Stomach smooth muscle (tissue), 2 donors: ENCODE results near the gene CTCFL.

Source experiments
- H3K27ac ChIP-seq: one replicate; pipeline ENCODE4 v1.7.0; 2013; ENCODE audit warnings: mild to moderate bottlenecking, low read length, inconsistent platforms
- H3K27me3 ChIP-seq, 2 donors: one replicate each; pipeline ENCODE4 v1.7.0; 2013; ENCODE audit warnings: low read length in 2 of 2; ENCODE audit not compliant: insufficient read depth in 2 of 2, control insufficient read depth in 1 of 2
- H3K36me3 ChIP-seq, 2 donors: one replicate each; pipeline ENCODE4 v1.7.0; 2013; ENCODE audit warnings: low read length in 2 of 2; ENCODE audit not compliant: control insufficient read depth in 2 of 2, insufficient read depth in 2 of 2
- H3K4me1 ChIP-seq: one replicate; pipeline ENCODE4 v1.7.0; 2013; ENCODE audit warnings: low read length; ENCODE audit not compliant: control insufficient read depth, insufficient read depth
- H3K4me3 ChIP-seq, 2 donors: one replicate each; pipeline ENCODE4 v1.7.0; 2013; ENCODE audit warnings: low read length in 2 of 2
- H3K9ac ChIP-seq, 2 donors: one replicate each; pipeline ENCODE4 v1.7.0; 2013; ENCODE audit warnings: low read length in 2 of 2, mild to moderate bottlenecking in 1 of 2
- H3K9me3 ChIP-seq, 2 donors: one replicate each; pipeline ENCODE4 v1.7.0; 2013; ENCODE audit warnings: low read length in 2 of 2; ENCODE audit not compliant: control insufficient read depth in 2 of 2
- donor health status: healthy.
- donor health status: Pancreatic carcinoma.

Gene CTCFL

DNA sequence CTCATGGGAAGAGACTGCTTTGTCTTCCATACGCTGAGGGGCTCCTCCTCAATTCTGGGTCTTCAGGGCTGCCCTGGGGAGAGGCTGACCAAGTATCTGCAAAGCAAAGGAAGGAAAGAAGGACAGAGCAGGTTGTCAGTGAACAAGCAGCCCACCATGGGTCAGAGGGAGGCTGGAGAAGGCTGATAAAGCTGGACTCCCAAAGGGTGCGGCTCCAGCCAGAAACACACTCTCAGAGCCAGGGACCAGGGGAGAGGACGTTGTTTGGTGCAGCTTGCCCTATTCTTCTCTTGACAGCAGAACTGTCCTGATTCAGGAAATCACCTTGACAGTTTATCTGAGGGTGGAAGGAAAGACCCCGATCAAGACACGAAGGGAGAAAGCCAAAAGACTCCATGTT lies 10.4 kb upstream of the CTCFL start:
- H3K9ac ChIP-seq: no peak overlapping the region
- no peak overlapping the region for H3K27ac ChIP-seq
- no peaks in the 10 kb centered on the region for H3K27me3 ChIP-seq
- H3K4me1 ChIP-seq: no peaks in the 10 kb centered on the region
- H3K9me3 ChIP-seq: peaks cover 6 to 21% of the 10 kb centered on the region in 2 donors
- H3K4me3 ChIP-seq: no peak overlapping the region
- H3K36me3 ChIP-seq: no peaks in the 10 kb centered on the region

DNA sequence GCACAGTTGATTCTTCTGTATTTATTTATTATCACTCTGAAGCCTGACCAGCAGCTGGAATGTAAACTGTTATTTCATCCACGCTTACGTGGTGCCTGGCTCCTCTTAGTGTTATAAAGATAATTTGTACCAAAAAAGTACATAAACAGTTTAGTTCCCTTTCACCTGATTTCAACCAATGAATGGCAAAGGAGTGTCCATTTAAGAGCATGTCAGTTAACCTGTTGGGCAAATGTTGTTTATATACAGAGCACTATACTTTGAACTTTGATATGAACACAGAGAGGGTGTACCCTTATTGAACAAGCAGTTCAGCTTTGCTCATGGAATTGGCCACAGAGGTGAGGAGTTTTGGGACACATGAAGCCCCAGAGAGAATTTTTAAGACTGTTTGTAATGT lies 7.2 kb upstream of the CTCFL start:
- Histone ChIP-seq H3K4me1 (no peaks in the 10 kb centered on the region), H3K9me3 (peaks cover 2 to 14% of the 10 kb centered on the region in 2 donors), H3K27ac (no peak overlapping the region), H3K36me3 (no peaks in the 10 kb centered on the region), H3K4me3 (no peak overlapping the region), H3K27me3 (no peaks in the 10 kb centered on the region), H3K9ac (no peak overlapping the region)

DNA sequence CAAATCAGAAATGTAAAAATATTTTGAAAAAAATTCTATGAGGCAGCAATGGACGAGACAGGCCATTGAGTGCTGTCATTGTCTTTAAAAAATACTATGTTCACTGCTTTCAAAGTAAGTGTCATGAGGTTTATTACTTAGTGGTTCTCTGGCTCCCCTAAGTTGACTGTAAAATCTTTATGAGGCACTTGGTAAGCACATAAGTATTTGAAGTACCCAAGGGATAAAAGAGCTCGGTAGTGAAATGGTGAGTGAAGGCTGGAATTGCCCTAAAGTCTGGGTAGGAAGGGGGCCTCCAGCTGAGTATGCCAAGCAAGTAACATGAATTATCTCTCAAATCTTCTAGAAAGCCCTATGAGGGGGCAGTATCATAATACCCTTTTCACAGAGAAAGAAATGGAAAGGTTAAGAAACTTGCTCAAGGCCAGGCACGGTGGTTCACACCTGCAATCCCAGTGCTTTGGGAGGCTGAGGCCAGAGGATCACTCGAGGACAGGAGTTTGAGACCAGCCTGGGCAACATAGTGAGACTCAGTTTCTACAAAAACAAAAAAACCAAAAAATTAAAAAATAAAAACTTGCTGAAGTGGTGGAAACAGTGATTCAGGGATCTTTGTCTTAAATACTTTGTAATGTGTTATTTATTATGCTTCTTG lies 5.5 kb upstream of the CTCFL start:
- peaks cover 0 to 4% of the 10 kb centered on the region in 2 donors for H3K9me3 ChIP-seq
- no peak overlapping the region for H3K27ac ChIP-seq
- no peaks in the 10 kb centered on the region for H3K27me3 ChIP-seq
- H3K9ac ChIP-seq: no peak overlapping the region
- no peaks in the 10 kb centered on the region for H3K4me1 ChIP-seq
- no peak overlapping the region for H3K4me3 ChIP-seq
- no peaks in the 10 kb centered on the region for H3K36me3 ChIP-seq

DNA sequence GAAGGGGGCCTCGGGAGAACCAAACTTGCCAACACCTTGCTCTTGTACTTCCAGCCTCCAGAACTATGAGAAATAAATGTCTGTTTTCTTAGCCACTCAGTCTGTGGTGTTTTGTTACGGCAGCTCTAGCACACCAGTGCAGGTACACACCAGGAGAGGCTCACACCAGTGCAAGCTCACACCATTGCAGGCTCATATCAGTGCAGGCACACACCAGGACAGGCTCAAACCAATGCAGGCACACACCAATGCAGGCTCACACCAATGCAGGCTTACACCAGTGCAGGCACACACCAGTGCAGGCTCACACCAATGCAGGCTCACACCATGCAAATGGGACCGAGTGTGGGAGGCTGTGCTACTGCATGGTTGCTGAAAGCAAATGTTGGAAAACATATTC lies 4.9 kb upstream of the CTCFL start:
- Histone ChIP-seq H3K27ac (no peak overlapping the region), H3K9ac (no peak overlapping the region), H3K9me3 (peaks cover 0 to 4% of the 10 kb centered on the region in 2 donors), H3K4me1 (no peaks in the 10 kb centered on the region), H3K4me3 (no peak overlapping the region), H3K27me3 (no peaks in the 10 kb centered on the region), H3K36me3 (no peaks in the 10 kb centered on the region)

DNA sequence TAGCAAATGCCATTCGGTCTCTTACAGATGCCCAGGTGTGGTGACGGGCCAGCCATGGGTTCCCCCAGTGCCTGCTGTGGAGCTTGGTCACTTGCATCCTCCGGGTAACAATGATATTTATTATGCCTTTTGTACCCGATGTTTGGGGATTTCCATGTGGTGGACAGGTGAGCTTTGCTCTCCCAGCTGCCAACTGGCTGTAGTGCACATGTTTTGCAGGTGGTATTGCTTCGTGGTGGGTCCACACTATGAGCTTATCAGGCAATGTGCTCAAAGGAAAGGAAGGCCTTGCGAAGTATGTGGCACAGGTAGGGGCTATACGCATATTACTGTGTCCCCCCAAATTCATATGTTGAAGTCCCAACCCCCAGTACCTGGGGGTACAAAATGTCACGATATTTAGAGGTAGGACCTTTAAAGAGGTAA lies 4.2 kb upstream of the CTCFL start:
- Histone ChIP-seq H3K4me3 (no peak overlapping the region), H3K9me3 (peaks cover 0 to 4% of the 10 kb centered on the region in 2 donors), H3K4me1 (no peaks in the 10 kb centered on the region), H3K27ac (no peak overlapping the region), H3K27me3 (no peaks in the 10 kb centered on the region), H3K9ac (no peak overlapping the region), H3K36me3 (no peaks in the 10 kb centered on the region)

DNA sequence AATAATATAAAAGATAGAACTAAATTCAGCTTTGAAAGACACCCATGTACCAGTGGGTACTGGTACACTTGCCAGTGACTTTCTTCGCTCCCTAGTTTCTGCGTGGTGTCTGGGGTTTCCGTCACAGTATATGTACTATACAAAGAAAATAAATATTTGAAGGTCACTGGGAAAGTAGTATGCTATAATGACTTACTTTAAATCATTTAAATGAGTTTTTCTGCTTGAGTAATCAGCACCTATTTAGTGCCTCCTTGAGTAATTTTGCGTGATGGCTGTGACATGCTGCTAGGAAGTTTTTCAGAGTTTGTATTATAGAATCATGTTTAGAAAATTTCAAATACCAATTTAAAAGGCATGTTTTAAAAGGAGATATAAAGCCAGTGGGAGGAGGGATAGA lies 3.2 kb upstream of the CTCFL start:
- H3K4me3 ChIP-seq: no peak overlapping the region
- H3K4me1 ChIP-seq: no peaks in the 10 kb centered on the region
- no peak overlapping the region for H3K27ac ChIP-seq
- no peaks in the 10 kb centered on the region for H3K27me3 ChIP-seq
- peaks cover 0 to under 1% of the 10 kb centered on the region in 2 donors for H3K9me3 ChIP-seq
- H3K36me3 ChIP-seq: no peaks in the 10 kb centered on the region
- H3K9ac ChIP-seq: no peak overlapping the region

DNA sequence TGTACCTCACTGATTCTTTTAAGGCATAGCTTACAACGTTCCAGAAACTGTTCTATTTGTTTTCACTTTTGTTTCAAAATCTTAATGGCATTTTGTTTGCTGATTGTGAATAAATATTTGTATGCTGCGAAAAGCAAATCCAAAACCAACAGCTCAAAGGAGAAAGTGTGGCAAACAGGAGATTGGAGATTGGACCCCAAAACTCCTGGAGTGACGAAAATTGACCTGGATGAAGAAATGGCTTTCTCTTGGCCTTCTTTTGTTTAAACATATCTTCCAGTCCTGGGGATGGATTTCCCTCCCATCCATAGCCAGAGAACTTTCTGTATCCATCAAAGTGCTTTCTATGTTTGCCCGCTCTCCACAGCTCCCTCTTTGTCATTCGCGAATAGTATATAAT lies 2.8 kb upstream of the CTCFL start:
- H3K27me3 ChIP-seq: no peaks in the 10 kb centered on the region
- no peak overlapping the region for H3K9ac ChIP-seq
- H3K4me1 ChIP-seq: no peaks in the 10 kb centered on the region
- no peaks in the 10 kb centered on the region for H3K36me3 ChIP-seq
- H3K27ac ChIP-seq: no peak overlapping the region
- H3K9me3 ChIP-seq: no peaks in the 10 kb centered on the region
- no peak overlapping the region for H3K4me3 ChIP-seq

DNA sequence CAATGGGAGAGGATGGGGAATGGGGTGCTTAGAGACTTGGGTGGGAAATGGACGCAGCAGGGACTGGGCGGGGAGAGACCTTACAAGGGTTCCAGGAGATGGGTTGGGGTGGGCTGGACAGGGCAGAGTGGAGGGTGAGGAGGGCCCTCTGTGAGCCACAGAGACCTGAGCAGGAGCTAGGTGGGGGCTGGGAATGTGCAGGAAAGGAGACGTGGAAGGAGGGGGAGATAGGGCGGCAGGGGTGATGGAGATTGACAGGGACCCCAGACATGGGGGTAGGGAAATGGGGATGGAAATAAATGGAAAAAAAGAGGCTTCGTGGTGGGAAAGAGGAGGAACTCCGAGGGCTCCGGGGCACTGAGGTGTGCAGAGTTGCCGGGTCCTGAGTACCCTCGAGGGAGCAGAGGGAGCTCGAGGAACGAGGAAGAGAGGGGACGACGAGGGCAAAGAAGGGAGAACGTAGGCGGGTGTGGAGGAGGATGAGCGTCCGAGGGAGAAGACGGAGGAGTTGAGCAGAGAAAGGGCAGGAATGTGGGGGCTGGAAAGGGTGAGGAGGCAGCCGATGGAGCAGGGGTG lies 2.0 kb upstream of the CTCFL start:
- Histone ChIP-seq H3K36me3 (no peaks in the 10 kb centered on the region), H3K9ac (no peak overlapping the region), H3K27me3 (no peaks in the 10 kb centered on the region), H3K9me3 (no peaks in the 10 kb centered on the region), H3K27ac (no peak overlapping the region), H3K4me1 (no peaks in the 10 kb centered on the region), H3K4me3 (no peak overlapping the region)

DNA sequence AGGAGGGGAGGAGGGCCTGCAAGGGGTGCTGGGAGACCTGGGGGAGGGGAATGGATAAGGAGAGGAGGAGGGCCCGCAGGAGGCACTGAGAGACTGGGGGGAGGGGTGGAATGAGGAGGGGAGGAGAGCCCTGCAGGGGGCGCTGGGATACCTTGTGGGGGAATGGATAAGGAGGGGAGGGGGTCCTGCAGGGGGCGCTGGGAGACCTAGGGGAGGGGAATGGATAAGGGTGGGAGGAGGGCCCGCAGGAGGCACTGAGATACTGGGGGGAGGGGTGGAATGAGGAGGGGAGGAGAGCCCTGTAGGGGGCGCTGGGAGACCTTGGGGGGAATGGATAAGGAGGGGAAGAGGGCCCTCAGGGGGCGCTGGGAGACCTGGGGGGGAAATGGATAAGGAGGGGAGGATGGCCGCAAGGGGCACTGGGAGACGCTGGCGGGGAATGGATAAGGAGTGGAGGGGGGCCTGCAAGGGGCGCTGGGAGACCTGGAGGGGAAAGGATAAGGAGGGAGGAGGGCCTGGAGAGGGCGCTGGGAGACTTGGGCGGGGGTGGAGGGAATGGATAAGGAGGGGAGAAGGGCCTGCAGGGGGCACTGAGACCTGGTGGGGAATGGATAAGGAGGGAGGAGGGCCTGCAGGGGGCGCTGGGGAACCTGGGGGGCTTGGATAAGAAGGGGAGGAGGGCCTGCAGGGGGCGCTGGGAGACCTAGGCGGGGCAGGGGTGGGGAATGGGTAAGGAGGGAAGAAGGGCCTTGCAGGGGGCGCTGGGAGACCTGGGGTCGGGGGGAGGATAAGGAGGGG lies 1.3 kb upstream of the CTCFL start:
- Histone ChIP-seq H3K36me3 (no peaks in the 10 kb centered on the region), H3K27ac (no peak overlapping the region), H3K27me3 (no peaks in the 10 kb centered on the region), H3K9me3 (no peaks in the 10 kb centered on the region), H3K9ac (no peak overlapping the region), H3K4me3 (no peak overlapping the region), H3K4me1 (no peaks in the 10 kb centered on the region)

DNA sequence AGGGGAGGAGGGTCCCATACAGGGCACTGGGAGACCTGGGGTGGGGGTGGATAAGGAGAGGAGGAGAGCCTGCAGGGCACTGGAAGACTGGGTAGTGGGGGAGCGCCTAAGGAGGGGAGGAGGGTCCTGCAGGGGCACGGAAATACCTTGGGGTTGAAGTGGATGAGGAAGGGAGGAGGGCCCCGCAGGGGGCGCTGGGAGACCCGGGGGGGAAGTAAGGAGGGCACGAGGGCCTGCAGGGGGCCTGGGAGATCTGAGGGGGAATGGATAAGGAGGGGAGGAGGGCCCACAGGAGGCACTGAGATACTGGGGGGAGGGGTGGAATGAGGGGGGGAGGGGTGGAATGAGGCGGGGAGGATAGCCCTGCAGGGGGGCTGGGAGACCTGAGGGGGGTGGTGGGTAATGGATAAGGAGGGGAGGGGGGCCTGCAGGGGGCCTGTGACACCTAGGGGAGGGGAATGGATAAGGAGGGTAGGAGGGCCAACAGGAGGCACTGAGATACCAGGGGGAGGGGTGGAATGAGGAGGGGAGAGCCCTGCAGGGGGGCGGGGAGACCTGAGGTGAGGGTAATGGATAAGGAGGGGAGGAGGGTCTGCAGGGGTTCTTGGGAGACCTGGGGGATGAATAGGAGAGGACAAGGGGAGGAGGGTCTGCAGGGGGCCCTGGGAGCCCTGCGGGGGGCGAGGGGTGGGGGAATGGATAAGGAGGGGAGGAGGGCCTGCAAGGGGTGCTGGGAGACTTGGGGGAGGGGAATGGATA lies 567 bp upstream of the CTCFL start:
- Histone ChIP-seq H3K4me3 (no peak overlapping the region), H3K27me3 (no peaks in the 10 kb centered on the region), H3K9ac (no peak overlapping the region), H3K36me3 (no peaks in the 10 kb centered on the region), H3K4me1 (no peaks in the 10 kb centered on the region), H3K27ac (no peak overlapping the region), H3K9me3 (no peaks in the 10 kb centered on the region)
